NCI-H526 treated with DMSO at 0.1 percent for 48 hours (cell line): ENCODE data around the gene VSX1.

Experiments
- DNase-seq: peaks from one replicate; lab custom pipeline; 2025; lab: John Stamatoyannopoulos, UW

Gene VSX1

GRCh38 chr20:25065625-25066338, 16.2 kb downstream of the VSX1 start:
- peak; percentile 72 for DNase-seq

GRCh38 chr20:25065072-25065624, 16.8 kb downstream of the VSX1 start:
- DNase-seq, result no peak

GRCh38 chr20:25064561-25065071, 17.3 kb downstream of the VSX1 start:
- no peak for DNase-seq

- no peak for DNase-seq
Measured at GRCh38 chr20:25063981-25064380, 18.0 kb downstream of the VSX1 start.

- DNase-seq, result no peak
Measured at GRCh38 chr20:25063546-25063945, 18.4 kb downstream of the VSX1 start.

- DNase-seq, result no peak
Measured at GRCh38 chr20:25062841-25063240, 19.1 kb downstream of the VSX1 start.

GRCh38 chr20:25061821-25062530, 20.0 kb downstream of the VSX1 start:
- DNase-seq, result no peak

- DNase-seq, result no peak
Measured at GRCh38 chr20:25061103-25061799, 20.7 kb downstream of the VSX1 start.

- no peak for DNase-seq
Measured at GRCh38 chr20:25059866-25060465, 22.0 kb downstream of the VSX1 start.

- no peak for DNase-seq
Measured at GRCh38 chr20:25058847-25059810, 22.8 kb downstream of the VSX1 start.

GRCh38 chr20:25058051-25058846, 23.7 kb downstream of the VSX1 start, which contains the start of gene ACSS1:
TSS of gene ACSS1 (minus strand) at chr20:25058139. CDS start at chr20:25058102, 37 bp downstream.
- DNase-seq, result peak; percentile 36

GRCh38 chr20:25057234-25058050, 24.5 kb downstream of the VSX1 start:
- peak; percentile 74 for DNase-seq

- DNase-seq, result no peak
Measured at GRCh38 chr20:25056690-25057233, 25.2 kb downstream of the VSX1 start.

GRCh38 chr20:25055711-25056495, 26.0 kb downstream of the VSX1 start:
- no peak for DNase-seq

- DNase-seq, result peak; percentile 35
Measured at GRCh38 chr20:25054995-25055629, 26.8 kb downstream of the VSX1 start.

GRCh38 chr20:25054096-25054820, 27.7 kb downstream of the VSX1 start:
- no peak for DNase-seq
